RCC 7860 (cell line): ENCODE results near the gene TFB1M.
A peak's percentile ranks its signal among the peaks of the same experiment; 100 is the strongest.
"Not testable (repeated sequence)": the region's sequence is repeated elsewhere in the genome, so short reads cannot be mapped to it uniquely, and the experiment has no call there.

Source experiments
- DNase-seq: peaks from one replicate; pipeline ENCODE4 v3.0.0-alpha.2; 2015; ENCODE audit warnings: low spot score
- FAIRE-seq: peaks from 2 replicates; lab custom pipeline; 2012; peaks lifted over from hg19 to GRCh38; lab: Jason Lieb, UNC

TFB1M gene

DNA sequence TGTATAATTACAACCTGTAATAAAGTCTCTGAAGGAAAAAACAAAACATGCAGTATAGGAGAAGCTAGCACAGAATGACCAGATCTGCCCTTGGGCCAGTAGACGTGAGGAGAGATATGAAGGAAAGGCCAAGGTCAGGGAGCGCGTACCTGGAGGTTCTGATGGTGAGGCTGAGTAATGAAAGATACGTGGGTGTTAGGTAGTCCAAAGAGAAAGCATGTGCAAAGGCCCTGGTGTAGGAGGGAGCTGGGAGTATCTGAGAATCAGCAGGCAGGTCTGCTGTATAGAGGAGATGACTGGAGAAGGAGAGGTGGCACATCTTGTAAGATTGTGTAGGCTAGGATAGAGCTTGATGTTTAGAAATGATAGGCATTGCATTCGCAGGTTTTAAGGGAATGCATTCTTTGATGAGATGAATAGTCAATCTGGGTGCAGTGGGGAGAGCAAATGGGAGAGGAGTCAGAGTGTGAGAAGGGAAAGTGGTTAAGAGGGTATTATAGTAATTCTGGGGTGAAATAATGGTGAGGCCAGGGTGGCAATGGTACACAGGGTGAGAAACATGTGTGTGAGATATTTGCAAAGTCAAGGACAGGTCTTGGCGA, 15.9 kb upstream of the TFB1M start:
- DNase-seq (no peak), FAIRE-seq (no peak)

DNA sequence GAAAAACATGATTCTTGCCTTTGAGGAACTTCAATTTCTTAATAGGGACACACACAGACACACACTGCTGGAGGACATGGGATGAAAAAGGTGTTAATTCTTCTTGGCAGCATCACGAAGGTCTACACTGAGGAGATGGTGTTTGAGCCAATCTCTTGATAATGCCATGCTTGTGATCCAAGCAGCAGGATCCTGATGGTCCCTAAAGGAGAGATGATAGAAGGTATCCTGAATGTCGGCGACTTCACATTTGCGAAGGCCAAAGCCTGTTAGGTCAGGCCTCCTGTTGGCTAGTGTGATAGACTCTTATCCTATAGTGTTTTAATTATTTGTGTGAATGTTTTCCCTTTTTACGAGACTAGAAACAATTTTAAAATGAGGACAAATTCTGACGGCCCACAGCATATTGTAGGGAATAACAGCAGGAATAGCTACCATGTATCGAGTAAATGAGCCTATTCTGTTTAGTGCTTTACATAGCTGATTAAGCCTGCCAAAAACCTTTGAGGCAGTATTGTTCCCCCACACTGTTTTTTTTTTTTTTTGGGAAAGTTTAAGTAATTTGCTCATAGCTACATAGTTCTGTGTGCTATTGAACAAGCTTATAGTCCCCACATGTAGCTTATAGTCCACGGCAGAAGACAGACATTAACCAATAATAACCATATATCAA, 15.3 kb upstream of the TFB1M start:
- FAIRE-seq (no peak), DNase-seq (no peak)

DNA sequence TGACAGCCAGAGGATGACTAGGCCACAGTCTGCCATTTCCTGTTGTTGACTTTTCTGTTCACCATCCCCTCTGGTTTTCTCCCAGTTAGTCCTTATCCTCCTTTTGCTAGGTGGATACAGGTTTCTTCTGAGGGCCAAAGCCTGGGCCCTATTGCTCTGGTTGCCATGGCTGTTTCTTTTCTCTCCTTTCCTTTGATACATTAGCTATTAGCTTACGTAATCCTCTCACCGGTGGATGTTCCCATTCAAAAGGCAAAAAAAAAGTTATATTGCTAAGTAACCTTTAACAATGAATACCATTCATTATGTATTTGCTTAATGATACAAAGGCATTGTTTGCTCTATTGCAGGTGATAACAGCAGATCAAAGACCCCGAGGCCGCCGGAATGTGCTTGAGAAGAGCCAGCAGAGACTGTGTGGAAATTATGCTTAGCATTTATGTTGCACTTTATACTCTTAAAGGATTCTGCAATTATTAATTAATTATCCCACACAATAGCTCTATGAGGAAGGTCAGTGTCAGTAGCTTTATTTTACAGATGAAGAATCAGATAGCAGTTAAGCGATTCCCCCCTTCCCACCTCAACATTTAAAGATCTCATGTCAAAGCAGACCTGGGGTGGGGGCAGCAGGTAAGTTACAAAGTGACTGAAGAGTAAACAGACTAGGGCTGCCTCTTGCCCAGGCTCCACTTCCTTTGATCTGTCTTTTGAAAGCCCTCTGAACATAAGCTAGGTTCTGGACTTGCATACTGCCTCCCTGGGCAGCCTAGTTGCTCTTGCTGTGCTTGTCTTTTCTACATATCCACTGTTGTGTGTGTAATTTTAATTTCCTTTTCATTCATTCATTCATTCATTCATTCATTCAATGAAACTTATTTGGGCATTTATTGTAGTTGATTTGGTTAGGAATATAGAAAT, 14.5 kb upstream of the TFB1M start:
- FAIRE-seq, result no peak

DNA sequence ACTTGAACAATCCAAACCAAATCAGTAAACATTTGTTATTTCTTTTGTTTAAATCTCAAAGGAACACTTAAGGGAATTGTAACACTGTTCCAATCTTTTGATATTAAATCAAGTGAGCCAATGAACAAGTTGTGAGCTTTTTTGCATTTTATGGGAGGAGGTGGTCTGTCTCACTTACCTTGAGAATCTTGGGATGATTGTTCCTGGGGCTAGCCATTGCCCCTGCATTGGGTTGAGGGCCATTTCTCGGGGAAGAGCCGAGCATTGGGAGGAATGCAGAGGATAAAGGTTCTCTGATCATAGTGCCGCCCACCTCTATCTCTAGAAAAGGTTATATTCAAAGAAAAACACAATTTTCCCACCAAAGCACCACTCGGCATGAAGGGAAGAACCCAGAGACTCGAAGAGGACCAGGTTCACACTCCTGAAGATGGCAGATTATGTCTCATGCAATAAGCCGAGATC, 13.8 kb upstream of the TFB1M start:
- no peak for DNase-seq
- FAIRE-seq, result no peak

More for the DNA sequence above, 14.5 kb upstream of the TFB1M start:
- no peak for DNase-seq

DNA sequence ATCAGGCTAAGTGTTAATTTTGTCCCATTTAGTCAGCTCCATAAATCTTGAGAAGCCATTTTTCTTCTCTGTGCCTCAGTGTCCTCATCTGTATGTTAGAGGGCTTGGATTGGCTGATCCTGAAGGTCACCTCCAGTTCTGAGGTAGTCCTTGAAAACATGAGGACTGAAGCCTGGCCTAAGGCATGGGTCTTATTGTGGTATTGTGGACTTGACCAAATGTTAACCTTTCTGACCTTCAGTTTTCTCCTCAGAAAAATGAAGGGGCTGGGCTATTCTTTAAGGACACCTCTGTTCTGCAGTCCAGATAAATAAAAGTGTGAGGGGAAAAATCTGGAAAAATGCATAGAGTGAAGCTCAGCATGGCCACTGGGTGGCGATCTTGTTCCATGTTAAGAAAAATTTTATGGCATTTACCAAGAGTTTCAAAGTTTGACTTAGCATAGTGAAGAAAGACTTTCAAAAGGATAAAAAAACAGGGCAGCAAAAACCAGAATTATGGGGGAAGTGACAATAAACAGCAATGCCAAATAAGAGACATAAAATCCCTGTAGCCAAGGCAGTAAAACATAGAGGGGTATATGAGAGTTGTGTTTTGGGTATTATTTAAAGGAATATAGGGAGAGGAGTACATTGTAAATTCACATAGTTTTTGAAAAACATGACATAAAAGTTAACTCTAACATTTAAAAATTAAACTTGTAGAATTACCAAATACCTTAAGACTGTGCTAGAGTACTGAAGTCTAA, 13.2 kb upstream of the TFB1M start:
- FAIRE-seq (peak; percentile 38), DNase-seq (peak; percentile 32)

DNA sequence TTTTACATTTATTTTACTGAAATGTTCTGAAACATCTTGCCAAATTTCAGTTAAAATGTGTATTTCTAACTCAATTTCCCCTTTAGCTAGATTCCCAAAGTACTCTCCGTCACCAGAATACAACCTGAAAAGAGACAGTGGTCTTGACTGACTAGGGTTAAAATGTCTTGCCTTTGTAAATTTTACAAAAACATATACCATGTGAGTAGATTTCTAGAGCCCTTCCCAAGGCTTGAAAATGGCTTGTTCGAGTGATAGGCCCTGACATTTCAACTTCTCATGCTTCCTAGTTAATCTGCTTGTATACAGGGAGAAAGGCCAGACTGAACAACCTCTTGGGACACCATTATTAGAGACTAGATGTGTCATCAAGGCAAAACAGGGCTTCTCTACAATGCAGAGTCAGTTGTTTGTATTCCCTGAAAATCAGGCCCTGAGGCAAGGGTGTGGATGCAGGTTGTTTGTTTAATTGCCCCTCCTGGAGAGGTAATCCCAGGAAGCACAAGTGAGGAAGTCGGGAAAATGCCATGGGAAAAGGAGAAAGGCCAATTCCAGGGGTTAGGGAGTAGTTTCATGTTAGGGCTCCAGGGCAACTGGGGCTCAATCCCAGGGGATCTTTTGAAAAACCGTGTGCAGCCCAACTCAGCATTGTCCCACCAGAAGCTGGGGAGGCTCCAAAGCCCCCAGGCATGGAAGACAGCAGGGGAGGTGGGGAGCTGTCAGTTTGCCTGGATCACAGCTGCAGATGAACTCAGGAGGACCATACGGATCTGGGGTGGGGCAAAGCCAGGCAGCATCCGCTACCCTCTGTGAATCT, 11.6 kb upstream of the TFB1M start:
- DNase-seq (no peak), FAIRE-seq (no peak)

DNA sequence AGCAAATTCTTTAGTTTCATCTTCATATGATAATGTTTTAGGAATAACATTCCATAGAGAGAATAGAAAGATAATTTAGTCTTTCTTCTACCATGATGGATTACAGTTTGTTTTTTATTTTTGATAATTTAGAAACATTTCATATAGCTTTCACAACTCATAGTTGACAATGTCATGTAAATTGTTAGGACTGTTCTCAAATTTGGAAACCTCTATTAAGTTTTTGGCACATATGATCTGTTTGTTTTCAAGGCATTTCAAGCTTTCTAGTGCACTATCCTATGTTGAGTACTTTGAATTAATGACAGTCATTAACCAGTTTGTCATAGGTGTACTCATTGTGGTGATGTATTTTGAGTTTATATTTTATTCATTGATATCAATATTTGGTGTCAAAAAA, 10.7 kb upstream of the TFB1M start:
- DNase-seq, result no peak
- no peak for FAIRE-seq

DNA sequence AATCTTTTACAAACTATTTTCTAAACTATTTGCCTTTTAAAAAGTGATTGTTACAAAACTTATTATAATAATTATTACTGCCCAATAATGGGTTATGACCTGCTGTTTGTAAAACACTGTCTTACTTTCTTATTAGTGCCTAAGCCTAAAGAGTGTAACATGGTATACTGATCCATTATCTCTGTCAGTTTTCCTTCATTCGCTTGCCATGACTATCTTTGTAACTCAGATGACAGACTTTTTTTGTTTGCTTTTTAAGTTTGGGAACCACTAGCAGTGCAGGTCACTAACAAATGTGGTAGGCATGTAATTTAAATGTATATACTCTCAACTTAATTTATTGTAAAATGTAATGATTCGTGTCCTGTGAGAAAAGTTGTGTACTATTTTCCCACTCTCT, 9.9 kb upstream of the TFB1M start:
- DNase-seq (no peak), FAIRE-seq (no peak)

DNA sequence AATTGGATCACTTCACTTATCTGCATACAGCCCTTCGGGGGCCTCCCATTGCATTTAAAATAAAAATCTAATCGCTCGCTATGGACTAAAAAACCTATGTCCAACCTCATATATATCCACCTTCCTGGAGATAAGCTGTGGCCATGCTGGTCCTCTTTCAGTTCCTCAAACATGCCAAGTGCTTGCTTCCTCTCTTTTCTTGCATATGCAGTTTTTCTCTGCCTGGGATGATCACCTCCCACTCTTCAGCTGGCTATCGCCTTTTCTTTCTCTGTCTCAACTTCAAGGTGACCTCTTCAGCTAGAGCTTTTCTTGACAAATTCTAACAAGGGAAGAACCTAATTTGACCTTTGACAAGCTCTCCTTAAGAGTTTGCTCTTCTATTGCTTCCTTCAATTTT, 5.6 kb upstream of the TFB1M start:
- DNase-seq (no peak), FAIRE-seq (no peak)

DNA sequence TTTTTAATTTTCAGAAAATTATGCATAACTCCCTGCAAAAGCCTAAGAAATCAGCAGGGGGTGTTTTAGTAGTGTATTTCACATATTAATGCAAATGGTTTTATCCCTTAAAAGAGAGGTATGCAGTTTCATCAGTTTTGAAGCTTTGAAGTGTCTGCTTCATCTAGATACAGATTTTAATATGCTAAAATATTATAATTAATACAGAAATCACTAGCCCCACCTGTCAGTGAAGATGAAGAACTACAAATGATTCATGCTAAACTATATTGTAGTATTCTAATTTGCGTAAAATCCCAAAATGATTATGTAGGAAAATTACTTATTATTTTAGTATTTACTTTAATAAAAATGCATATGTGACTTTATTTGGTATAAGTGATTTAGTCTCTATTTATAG, 2.9 kb upstream of the TFB1M start:
- FAIRE-seq, result no peak
- no peak for DNase-seq

DNA sequence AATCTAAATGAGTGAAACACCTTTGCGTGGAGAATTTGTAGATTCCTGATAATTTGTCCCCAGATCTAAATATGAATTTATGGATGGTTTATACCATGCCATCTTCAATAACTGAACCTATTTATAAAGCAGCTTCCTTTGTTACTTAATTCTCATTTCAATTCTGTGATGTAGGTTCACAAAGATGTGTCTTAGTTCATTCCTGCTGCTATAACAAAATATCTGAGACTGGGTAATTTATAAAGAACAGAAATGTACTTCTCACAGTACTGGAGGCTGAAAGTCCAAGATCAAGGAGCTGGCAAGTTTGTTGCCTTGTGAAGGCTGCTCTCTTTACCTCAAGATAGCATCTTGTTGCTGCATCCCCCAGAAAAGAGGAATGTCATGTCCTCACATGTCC, 2.1 kb upstream of the TFB1M start:
- FAIRE-seq, result no peak
- no peak for DNase-seq

DNA sequence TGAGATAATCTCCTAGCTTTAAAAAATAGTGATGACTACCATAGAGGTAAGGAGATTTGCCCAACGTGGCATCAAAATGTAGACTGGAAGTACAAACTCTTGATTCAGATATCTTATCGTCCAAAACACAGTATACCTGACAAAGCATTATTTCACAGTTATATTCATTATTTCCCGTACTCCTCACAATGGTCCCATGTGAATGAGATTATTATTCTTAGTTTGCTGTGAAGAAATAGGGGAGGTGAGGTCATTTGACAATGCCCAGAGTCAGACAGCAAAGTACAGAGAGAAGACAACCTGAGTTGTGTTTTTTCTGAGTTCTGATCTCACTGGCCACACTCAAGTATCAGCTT, 1.2 kb upstream of the TFB1M start:
- DNase-seq, result no peak
- FAIRE-seq, result no peak

DNA sequence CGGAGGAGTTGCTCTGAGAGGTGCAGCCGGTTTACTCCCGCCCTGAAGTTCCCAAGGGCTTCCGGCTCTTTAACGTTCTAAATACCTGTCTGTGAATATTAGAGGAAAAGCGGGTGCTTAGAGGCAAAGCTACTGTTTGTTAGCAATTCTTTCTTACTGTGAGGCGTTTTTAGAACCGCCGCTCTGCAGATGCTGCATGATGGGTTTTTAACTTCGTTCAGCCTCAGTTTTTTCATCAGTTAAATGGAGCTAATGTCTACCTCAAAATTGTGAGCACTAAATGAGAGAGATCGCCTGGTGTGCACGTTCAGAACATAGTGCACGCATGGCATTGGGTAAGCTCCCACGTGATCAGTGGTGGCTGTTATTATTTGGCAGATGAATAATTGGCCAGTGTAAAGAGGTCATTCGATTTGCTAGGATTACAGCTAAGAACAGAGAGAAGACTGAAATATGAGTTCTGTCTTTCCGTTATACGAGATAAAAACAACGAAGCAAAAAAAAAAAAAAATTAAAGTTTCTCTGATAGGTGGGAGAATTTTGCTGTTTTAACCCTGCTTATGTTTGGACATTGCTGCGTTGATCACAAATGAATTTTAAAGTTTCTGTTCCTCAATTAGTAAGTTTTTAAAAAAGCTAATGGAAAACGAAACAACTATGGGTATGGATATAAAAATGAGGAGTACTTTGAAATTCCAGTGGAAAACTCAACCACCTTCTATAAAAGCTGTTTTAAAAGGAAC, 660 bp upstream of the TFB1M start:
- DNase-seq (peak; percentile 68), FAIRE-seq (no peak)

DNA sequence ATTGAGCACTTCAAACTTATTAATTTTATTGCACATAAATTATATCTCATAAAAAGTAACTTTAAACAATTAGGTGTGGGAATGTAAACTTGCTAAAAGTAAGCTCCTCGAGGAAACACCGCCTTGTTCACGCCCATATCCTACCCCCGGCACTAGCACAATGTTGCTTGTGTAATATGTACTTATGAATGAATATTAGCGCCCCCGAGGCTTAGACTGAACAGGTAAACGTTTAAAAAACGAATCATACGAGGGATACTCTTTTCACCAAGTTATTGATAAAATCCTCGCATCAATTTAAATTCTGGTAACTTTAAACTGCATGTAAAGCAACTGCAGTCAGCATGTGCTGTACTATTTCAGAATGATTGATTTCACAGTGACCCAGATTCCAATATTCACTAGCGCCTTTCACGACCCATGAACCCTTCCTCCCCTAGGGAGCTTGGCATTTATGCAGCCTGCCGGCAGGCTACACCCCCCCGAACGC, 637 bp downstream of the TFB1M start:
- no peak for DNase-seq
- no peak for FAIRE-seq

DNA sequence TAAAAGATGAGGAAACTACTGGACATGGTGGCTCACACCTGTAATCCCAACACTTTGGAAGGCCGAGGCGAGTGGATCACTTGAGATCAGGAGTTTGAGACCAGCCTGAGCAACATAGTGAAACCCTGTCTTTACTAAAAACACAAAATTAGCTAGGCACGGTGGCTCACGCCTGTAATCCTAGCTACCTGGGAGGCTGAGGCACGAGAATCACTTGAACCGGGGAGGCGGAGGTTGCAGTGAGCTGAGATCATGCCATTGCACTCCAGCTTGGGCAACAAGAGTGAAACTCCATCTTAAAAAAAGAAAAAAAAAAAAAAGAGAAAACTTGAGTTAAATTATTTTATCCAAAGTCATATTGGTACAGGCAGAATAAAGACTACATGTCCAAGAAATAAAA, 1.3 kb downstream of the TFB1M start:
- not testable (repeated sequence) for DNase-seq, FAIRE-seq

DNA sequence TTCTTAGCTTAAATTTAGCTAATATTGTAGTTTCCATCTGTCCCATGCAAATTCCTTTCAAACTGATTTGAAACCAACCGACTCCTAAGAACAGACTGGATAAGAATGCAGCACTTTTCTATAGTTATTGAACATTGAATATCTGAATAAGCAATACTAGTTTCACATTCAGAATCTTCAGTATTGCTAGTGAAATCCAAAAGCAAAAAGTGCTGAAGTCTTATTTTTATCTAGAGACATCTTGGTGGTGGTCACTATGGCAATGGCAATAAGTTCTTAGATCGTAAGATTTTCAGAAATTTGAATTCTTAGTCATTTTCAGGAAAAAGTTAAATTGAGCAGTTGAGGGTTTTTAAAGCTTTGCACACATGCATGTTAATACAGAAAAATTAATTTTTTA, 2.7 kb downstream of the TFB1M start:
- FAIRE-seq (no peak), DNase-seq (no peak)

DNA sequence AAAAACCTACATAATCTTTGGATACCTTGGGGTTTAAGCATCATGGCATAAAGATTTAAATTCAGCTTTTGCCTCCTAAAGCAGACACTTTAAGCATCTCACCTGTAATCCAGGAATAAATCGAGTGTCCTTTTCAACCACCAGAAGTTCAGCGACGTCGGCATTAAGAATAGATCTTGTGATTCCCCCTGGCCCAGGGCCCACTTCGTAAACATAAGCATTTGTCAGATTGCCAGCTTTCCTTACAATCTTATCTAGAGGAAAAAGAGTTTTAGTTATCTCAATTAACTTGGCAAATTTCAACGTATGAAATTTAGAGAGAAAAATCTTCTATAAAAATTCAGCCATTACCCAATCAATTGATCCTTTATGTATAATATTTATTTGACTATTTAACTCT, 3.2 kb downstream of the TFB1M start:
- FAIRE-seq (no peak), DNase-seq (no peak)

DNA sequence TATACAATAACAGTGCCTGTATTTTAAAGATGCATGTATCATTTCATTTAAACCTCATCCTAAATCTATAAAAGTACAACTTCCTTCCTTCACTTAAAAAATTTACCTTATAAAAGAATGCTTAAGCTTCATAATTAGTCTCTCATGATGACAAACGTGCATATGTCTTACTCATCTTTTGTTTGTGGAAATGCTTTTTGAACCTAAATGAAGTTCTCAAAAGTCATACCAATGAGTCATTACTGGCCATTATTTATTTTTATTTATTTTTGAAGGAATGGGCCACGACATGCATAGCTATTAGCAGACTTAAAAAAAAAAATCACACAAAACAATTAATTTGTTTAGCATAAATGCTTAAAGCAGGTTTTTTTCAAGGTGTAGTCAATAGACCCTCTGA, 3.7 kb downstream of the TFB1M start:
- DNase-seq (no peak), FAIRE-seq (no peak)

DNA sequence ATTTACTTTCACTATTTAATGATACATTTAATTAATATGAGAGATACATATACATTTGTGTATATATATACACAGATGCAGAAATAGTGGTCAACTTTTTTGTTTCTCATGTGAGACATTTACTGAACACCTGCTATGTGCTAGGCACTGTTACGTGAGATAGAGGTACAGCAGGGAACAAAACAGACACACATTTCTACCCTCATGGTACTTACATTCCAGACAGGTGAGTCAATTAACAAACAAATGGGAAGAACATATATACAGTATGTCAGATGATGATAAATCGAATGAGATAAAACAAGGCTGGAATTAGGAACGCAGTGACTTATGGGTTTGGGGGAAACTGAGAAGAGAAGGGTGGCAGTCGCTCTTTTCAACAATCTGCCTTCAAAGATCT, 5.1 kb downstream of the TFB1M start:
- no peak for FAIRE-seq
- DNase-seq, result no peak

DNA sequence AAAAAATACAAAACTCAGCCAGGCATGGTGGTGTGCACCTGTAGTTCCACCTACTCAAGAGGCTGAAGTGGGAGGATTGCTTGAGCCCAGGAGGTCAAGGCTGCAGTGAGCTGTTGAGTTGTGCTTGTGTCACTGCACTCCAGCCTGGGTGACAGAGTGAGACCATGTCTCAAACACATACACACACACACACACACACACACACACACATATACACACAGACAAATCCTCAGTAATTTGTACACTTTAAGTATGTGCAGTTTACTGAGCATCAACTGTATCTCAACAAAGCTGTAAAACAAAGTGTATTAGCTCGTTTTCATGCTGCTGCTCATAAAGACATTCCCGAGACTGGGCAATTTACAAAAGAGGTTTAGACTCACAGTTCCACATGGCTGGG, 7.3 kb downstream of the TFB1M start:
- DNase-seq, result no peak
- no peak for FAIRE-seq
